GM23338 (cell line): ENCODE measurements around the gene LRRC10B. TPM values are rescaled to one million over a fixed set of nuclear protein-coding genes. Genes with fewer than 3 reads are reported as not detected.

Experiments used
- ATAC-seq: fragments of 200-7000 bp; cut with Tn5 transposase; 3 replicates; pipeline ENCODE4 v1.9.1; 2020
- DNase-seq: peaks from one replicate; pipeline ENCODE4 v3.0.0-alpha.2; 2015; ENCODE audit warnings: low spot score
- H2AFZ ChIP-seq: fragments of 200-600 bp; sonication (generic); 2 replicates; pipeline ENCODE4 v1.8.0; 2016; ENCODE audit warnings: antibody characterized with exemption, mild to moderate bottlenecking, moderate library complexity
- H3F3A ChIP-seq: fragments of 200-600 bp; sonication (generic); replicated peaks from 2 replicates; pipeline ENCODE4 v1.8.0; 2017; ENCODE audit warnings: antibody characterized with exemption, mixed run types, low read depth
- H3K27ac ChIP-seq: fragments of 200-600 bp; sonication (generic); 2 replicates; pipeline ENCODE4 v1.6.1; 2016; ENCODE audit warnings: low read depth
- H3K27me3 ChIP-seq: fragments of 200-600 bp; sonication (generic); 2 replicates; pipeline ENCODE4 v1.8.0; 2016; ENCODE audit warnings: mild to moderate bottlenecking, mixed run types, moderate library complexity; ENCODE audit not compliant: insufficient read depth
- H3K36me3 ChIP-seq: fragments of 200-600 bp; sonication (generic); 2 replicates; pipeline ENCODE4 v1.8.0; 2016; ENCODE audit warnings: mild to moderate bottlenecking; ENCODE audit not compliant: insufficient read depth
- H3K4me1 ChIP-seq: fragments of 200-600 bp; sonication (generic); 2 replicates; pipeline ENCODE4 v1.8.0; 2016; ENCODE audit warnings: mild to moderate bottlenecking, moderate library complexity; ENCODE audit not compliant: insufficient read depth
- H3K4me2 ChIP-seq: fragments of 200-600 bp; sonication (generic); 2 replicates; pipeline ENCODE4 v1.7.1; 2017; ENCODE audit warnings: mixed run types
- H3K4me3 ChIP-seq: fragments of 200-600 bp; sonication (generic); 2 replicates; pipeline ENCODE4 v1.6.1; 2016; ENCODE audit warnings: mixed run types
- H3K79me2 ChIP-seq: fragments of 200-600 bp; sonication (generic); replicated peaks from 2 replicates; pipeline ENCODE4 v1.8.0; 2017; ENCODE audit warnings: mild to moderate bottlenecking; ENCODE audit not compliant: insufficient read depth
- H3K9me2 ChIP-seq: fragments of 200-600 bp; sonication (generic); 2 replicates; pipeline ENCODE4 v1.8.0; 2017; ENCODE audit not compliant: insufficient read depth
- H4K20me1 ChIP-seq: fragments of 200-600 bp; sonication (generic); replicated peaks from 2 replicates; pipeline ENCODE4 v1.8.0; 2017; ENCODE audit warnings: mild to moderate bottlenecking; ENCODE audit not compliant: insufficient read depth
- H3K27ac Mint-ChIP-seq: 2 replicates; pipeline ENCODE4 v1.8.0; 2020; ENCODE audit warnings: inconsistent platforms, mild to moderate bottlenecking, moderate library complexity, mixed read lengths
- H3K27me3 Mint-ChIP-seq: 3 replicates; pipeline ENCODE4 v1.8.0; 2022; ENCODE audit warnings: low read depth, mild to moderate bottlenecking, moderate library complexity, mixed read lengths, inconsistent platforms; ENCODE audit not compliant: insufficient read depth, poor library complexity
- H3K36me3 Mint-ChIP-seq: 3 replicates; pipeline ENCODE4 v1.8.0; 2021; ENCODE audit warnings: low read depth, mild to moderate bottlenecking, inconsistent platforms, moderate library complexity, mixed read lengths
- H3K4me1 Mint-ChIP-seq: 3 replicates; pipeline ENCODE4 v1.8.0; 2020; ENCODE audit warnings: mild to moderate bottlenecking, inconsistent platforms, mixed read lengths
- H3K4me3 Mint-ChIP-seq: 3 replicates; pipeline ENCODE4 v1.8.0; 2021; ENCODE audit warnings: moderate library complexity, mild to moderate bottlenecking, inconsistent platforms, mixed read lengths
- H3K9me3 Mint-ChIP-seq: 3 replicates; pipeline ENCODE4 v1.8.0; 2020; ENCODE audit warnings: moderate library complexity, mild to moderate bottlenecking, inconsistent platforms, mixed read lengths
- CREB1 ChIP-seq: fragments of 250-450 bp; sonication (Bioruptor Pico); IDR thresholded peaks from 2 replicates; pipeline ENCODE4 v1.5.0; 2020; ENCODE audit warnings: low read depth, mild to moderate bottlenecking, moderate library complexity
- ETS1 ChIP-seq: IDR thresholded peaks from 2 replicates; pipeline ENCODE4 v1.6.1; 2016; ENCODE audit warnings: antibody characterized with exemption
- EZH2 ChIP-seq: fragments of 200-600 bp; sonication (generic); IDR thresholded peaks from one replicate; pipeline ENCODE4 v1.8.0; 2017; ENCODE audit warnings: antibody characterized with exemption, mild to moderate bottlenecking, low read depth; ENCODE audit not compliant: unreplicated experiment
- EZH2phosphoT487 ChIP-seq: fragments of 200-600 bp; sonication (generic); IDR thresholded peaks from one replicate; pipeline ENCODE4 v1.8.1; 2018; ENCODE audit warnings: antibody characterized with exemption; ENCODE audit not compliant: unreplicated experiment
- JUNB ChIP-seq: IDR thresholded peaks from one replicate; pipeline ENCODE4 v1.6.1; 2016; ENCODE audit warnings: antibody characterized with exemption; ENCODE audit not compliant: unreplicated experiment
- POLR2AphosphoS5 ChIP-seq: IDR thresholded peaks from 2 replicates; pipeline ENCODE4 v1.6.1; 2016; ENCODE audit warnings: antibody characterized with exemption, low read depth
- REST ChIP-seq: IDR thresholded peaks from one replicate; pipeline ENCODE4 v1.6.1; 2018; ENCODE audit warnings: antibody characterized with exemption; ENCODE audit not compliant: unreplicated experiment
- STAT1 ChIP-seq: IDR thresholded peaks from one replicate; pipeline ENCODE4 v1.6.1; 2016; ENCODE audit warnings: antibody characterized with exemption; ENCODE audit not compliant: unreplicated experiment
- ZNF114 ChIP-seq: fragments of 250-450 bp; sonication (Bioruptor Pico); IDR thresholded peaks from 2 replicates; pipeline ENCODE4 v1.5.0; 2020; ENCODE audit warnings: mild to moderate bottlenecking, moderate library complexity
- ZNF331 ChIP-seq: fragments of 250-450 bp; sonication (Bioruptor Pico); IDR thresholded peaks from 2 replicates; pipeline ENCODE4 v1.5.0; 2020; ENCODE audit warnings: low read depth, mild to moderate bottlenecking, moderate library complexity
- ZNF462 ChIP-seq: fragments of 250-450 bp; sonication (Bioruptor Pico); IDR thresholded peaks from 2 replicates; pipeline ENCODE4 v1.5.0; 2020; ENCODE audit warnings: mild to moderate bottlenecking, moderate library complexity
- polyA plus RNA-seq: library from polyadenylated mRNA; unstranded; fragments of >200 nt; fragmentation: Nextera tagmentation; extraction: Ambion mirVana; gene quantifications from 2 replicates; pipeline ENCODE4 v1.2.1, GENCODE V29; 2016
- total RNA-seq: library from RNA; depleted of rRNA; stranded (reverse); fragments of >200 nt; shearing (Covaris generic); gene quantifications from 2 replicates; pipeline ENCODE4 v1.2.3, GENCODE V29; 2014

The LRRC10B gene
- total and polyA plus RNA-seq, 2 experiments from 2014 or later: 0.47 to 1.6 TPM

GRCh38 chr11:61549662-61550568 lies 41.4 kb downstream of the LRRC10B start (continued):
- no peak for TF ChIP-seq STAT1
- no peak for TF ChIP-seq CREB1
- TF ChIP-seq EZH2phosphoT487: no peak
- no peak for TF ChIP-seq JUNB
- TF ChIP-seq POLR2AphosphoS5: no peak
- TF ChIP-seq EZH2: no peak
- no peak for TF ChIP-seq ZNF331
- TF ChIP-seq REST: no peak
- no peak for TF ChIP-seq ETS1

GRCh38 chr11:61550665-61551227 lies 42.2 kb downstream of the LRRC10B start:
- no peak overlapping the region for H3K27ac ChIP-seq
- H3K4me2 ChIP-seq: no peak overlapping the region
- H3K27me3 Mint-ChIP-seq: peaks cover 24% of the 10 kb centered on the region
- H3K9me2 ChIP-seq: no peaks in the 10 kb centered on the region
- H4K20me1 ChIP-seq: no peaks in the 10 kb centered on the region
- H3K27me3 ChIP-seq: peaks cover 15% of the 10 kb centered on the region
- no peaks in the 10 kb centered on the region for H3F3A ChIP-seq
- peaks cover 50% of the 10 kb centered on the region for H3K4me1 Mint-ChIP-seq
- H3K4me3 ChIP-seq: no peak overlapping the region
- H2AFZ ChIP-seq: no peak overlapping the region
- ATAC-seq: no peak
- H3K4me3 Mint-ChIP-seq: no peak overlapping the region
- no peaks in the 10 kb centered on the region for H3K36me3 ChIP-seq
- no peak overlapping the region for H3K27ac Mint-ChIP-seq
- DNase-seq: no peak
- no peaks in the 10 kb centered on the region; the same call in 2 of the 3 replicates for H3K9me3 Mint-ChIP-seq
- no peaks in the 10 kb centered on the region; the same call in 2 of the 3 replicates for H3K36me3 Mint-ChIP-seq
- H3K4me1 ChIP-seq: peaks cover 10% of the 10 kb centered on the region; the same call in 1 of the 2 replicates
- H3K79me2 ChIP-seq: no peaks in the 10 kb centered on the region
- no peak for TF ChIP-seq ZNF114 (CRISPR knock-in tag)
- no peak for TF ChIP-seq POLR2AphosphoS5
- no peak for TF ChIP-seq ZNF462
- TF ChIP-seq EZH2: no peak
- TF ChIP-seq EZH2phosphoT487: no peak
- TF ChIP-seq ZNF331: no peak
